B cell (primary cell): ENCODE data around the gene KCNK4.

Source experiments
- EZH2 ChIP-seq: IDR thresholded peaks from 2 replicates; pipeline ENCODE4 v1.6.1; 2012; ENCODE audit warnings: borderline replicate concordance, low read depth, mild to moderate bottlenecking, moderate library complexity, low read length; ENCODE audit not compliant: insufficient read depth, poor library complexity, severe bottlenecking
- TF ChIP-seq, protein P1 (sequence below): fragments of 200-600 bp; IDR thresholded peaks from one replicate; pipeline ENCODE4 v1.8.0; 2022; ENCODE audit warnings: antibody characterized with exemption, mild to moderate bottlenecking

DNA sequence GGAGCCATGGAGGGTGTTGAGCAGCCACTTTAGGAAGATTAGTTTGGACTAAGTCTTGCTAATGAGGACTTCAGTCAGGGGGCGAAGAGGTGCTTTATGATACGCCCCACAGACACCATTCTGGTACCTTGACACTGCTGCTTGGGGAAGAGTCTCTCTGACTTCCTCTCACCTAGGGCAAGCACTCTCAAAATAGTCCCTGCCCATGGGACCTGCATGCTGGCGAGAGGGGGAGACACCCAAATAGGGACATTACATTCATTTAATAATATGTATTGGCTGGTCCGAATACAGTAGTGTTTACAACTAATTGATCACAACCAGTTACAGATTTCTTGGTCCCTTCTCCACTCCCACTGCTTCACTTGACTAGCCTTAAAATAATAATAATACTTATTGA lies 4.7 kb downstream of the KCNK4 start:
- TF ChIP-seq, protein P1, sequence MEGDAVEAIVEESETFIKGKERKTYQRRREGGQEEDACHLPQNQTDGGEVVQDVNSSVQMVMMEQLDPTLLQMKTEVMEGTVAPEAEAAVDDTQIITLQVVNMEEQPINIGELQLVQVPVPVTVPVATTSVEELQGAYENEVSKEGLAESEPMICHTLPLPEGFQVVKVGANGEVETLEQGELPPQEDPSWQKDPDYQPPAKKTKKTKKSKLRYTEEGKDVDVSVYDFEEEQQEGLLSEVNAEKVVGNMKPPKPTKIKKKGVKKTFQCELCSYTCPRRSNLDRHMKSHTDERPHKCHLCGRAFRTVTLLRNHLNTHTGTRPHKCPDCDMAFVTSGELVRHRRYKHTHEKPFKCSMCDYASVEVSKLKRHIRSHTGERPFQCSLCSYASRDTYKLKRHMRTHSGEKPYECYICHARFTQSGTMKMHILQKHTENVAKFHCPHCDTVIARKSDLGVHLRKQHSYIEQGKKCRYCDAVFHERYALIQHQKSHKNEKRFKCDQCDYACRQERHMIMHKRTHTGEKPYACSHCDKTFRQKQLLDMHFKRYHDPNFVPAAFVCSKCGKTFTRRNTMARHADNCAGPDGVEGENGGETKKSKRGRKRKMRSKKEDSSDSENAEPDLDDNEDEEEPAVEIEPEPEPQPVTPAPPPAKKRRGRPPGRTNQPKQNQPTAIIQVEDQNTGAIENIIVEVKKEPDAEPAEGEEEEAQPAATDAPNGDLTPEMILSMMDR: no peak
- TF ChIP-seq EZH2: no peak
